K562 (cell line): ENCODE measurements around the gene CHSY1. TPM values are rescaled to one million over a fixed set of nuclear protein-coding genes. Genes with fewer than 3 reads are reported as not detected.

Experiments used
- BRCA1 ChIP-seq, 2 experiments: fragments of 450-650 bp in 1 of 2; sonication (generic) in 1 of 2; formaldehyde crosslinking in 1 of 2; IDR thresholded peaks; 2 replicates each; pipeline versions ENCODE4 v1.5.0 to v1.6.1; 2017 to 2020; ENCODE audit warnings: mild to moderate bottlenecking in 1 of 2, missing genetic modification reagents in 1 of 2
- HBP1 ChIP-seq: fragments of 450-650 bp; formaldehyde crosslinking; IDR thresholded peaks from 2 replicates; pipeline ENCODE4 v1.4.0; 2022; ENCODE audit warnings: missing genetic modification characterization
- HDAC2 ChIP-seq: fragments of 450-650 bp; IDR thresholded peaks from 2 replicates; pipeline ENCODE4 v1.6.1; 2016; ENCODE audit warnings: mild to moderate bottlenecking
- KHSRP ChIP-seq: fragments of 450-650 bp; IDR thresholded peaks from 2 replicates; pipeline ENCODE4 v1.6.1; 2017
- SIN3B ChIP-seq: fragments of 450-650 bp; IDR thresholded peaks from 2 replicates; pipeline ENCODE4 v1.6.1; 2017; ENCODE audit warnings: low read depth, mild to moderate bottlenecking, moderate library complexity
- TEAD1 ChIP-seq, 2 experiments: fragments of 450-650 bp in 1 of 2; sonication (generic) in 1 of 2; formaldehyde crosslinking; IDR thresholded peaks; 2 replicates each; pipeline versions ENCODE4 v1.4.0 to v1.8.0; 2020 to 2022; ENCODE audit warnings: mild to moderate bottlenecking in 2 of 2, missing genetic modification reagents in 1 of 2
- THAP12 ChIP-seq: fragments of 250-450 bp; sonication (Bioruptor Pico); IDR thresholded peaks from 2 replicates; pipeline ENCODE4 v1.9.0; 2021; ENCODE audit warnings: mild to moderate bottlenecking, inconsistent platforms
- TOE1 ChIP-seq, 2 experiments: fragments of 450-650 bp in 1 of 2; sonication (generic) in 1 of 2; formaldehyde crosslinking in 1 of 2; IDR thresholded peaks; 2 replicates each; pipeline versions ENCODE4 v1.7.1 to v1.8.0; 2016 to 2022; ENCODE audit warnings: borderline replicate concordance in 2 of 2, mild to moderate bottlenecking in 2 of 2, antibody characterized with exemption in 1 of 2, inconsistent platforms in 1 of 2, low read depth in 1 of 2, missing genetic modification reagents in 1 of 2, moderate library complexity in 1 of 2
- YY1 ChIP-seq, 3 experiments: IDR thresholded peaks; 2 replicates each; pipeline ENCODE4 v1.6.1; 2011; ENCODE audit warnings: low read length in 2 of 3, mild to moderate bottlenecking in 2 of 3, moderate library complexity in 2 of 3, borderline replicate concordance in 1 of 3, control low read depth in 1 of 3, low read depth in 1 of 3; ENCODE audit not compliant: insufficient read depth in 3 of 3, insufficient replicate concordance in 2 of 3, control insufficient read depth in 1 of 3, insufficient read length in 1 of 3; ENCODE audit errors: extremely low read depth in 1 of 3
- ZNF121 ChIP-seq: sonication (generic); formaldehyde crosslinking; conservative IDR thresholded peaks from 2 replicates; pipeline ENCODE4 v1.8.0; 2022; ENCODE audit warnings: missing genetic modification reagents
- ZNF175 ChIP-seq: fragments of 200-800 bp; sonication (Bioruptor generic); IDR thresholded peaks from 2 replicates; pipeline ENCODE4 v1.6.1; 2016; ENCODE audit warnings: low read depth, mild to moderate bottlenecking, missing genetic modification characterization, missing compliant biosample characterization
- ZNF239 ChIP-seq: fragments of 250-450 bp; sonication (Bioruptor Pico); IDR thresholded peaks from 2 replicates; pipeline ENCODE4 v1.4.0; 2020; ENCODE audit warnings: mild to moderate bottlenecking
- ZNF274 ChIP-seq: IDR thresholded peaks from 2 replicates; pipeline ENCODE4 v1.6.1; 2011; ENCODE audit warnings: low read depth, mild to moderate bottlenecking, low read length, moderate library complexity, borderline replicate concordance
- ZNF280B ChIP-seq: fragments of 250-450 bp; sonication (Bioruptor Pico); IDR thresholded peaks from 2 replicates; pipeline ENCODE4 v1.5.1; 2021; ENCODE audit warnings: mild to moderate bottlenecking
- ZNF707 ChIP-seq: fragments of 250-450 bp; sonication (Bioruptor Pico); conservative IDR thresholded peaks from 2 replicates; pipeline ENCODE4 v1.8.0; 2022; ENCODE audit warnings: inconsistent platforms, mild to moderate bottlenecking, moderate library complexity
- polyA plus RNA-seq, 8 experiments: library from polyadenylated mRNA; depleted of rRNA in 4 of 8; stranded (reverse) in 5 of 8; unstranded in 3 of 8; fragments of >200 nt; fragmentation: Nextera tagmentation in 2 of 8; fragmentation: Illumina TruSeq in 1 of 8; extraction: Ambion mirVana in 2 of 8; extraction: Trizol in 1 of 8; gene quantifications; 2 replicates each; pipeline versions ENCODE4 v1.2.1 to v1.2.3, GENCODE V29; 2011 to 2014; ENCODE audit warnings: inconsistent platforms in 1 of 8, missing spikeins in 1 of 8
- total RNA-seq, 7 experiments: library from RNA; depleted of rRNA in 6 of 7; stranded (reverse); fragments of >200 nt in 6 of 7; fragmentation: Illumina TruSeq in 2 of 7; extraction: Trizol in 2 of 7; gene quantifications; 2 replicates each; pipeline versions ENCODE4 v1.2.1 to v1.2.3, GENCODE V29; 2011 to 2021; ENCODE audit warnings: low replicate concordance in 1 of 7
- TF ChIP-seq, protein P1 (sequence below): sonication (generic); formaldehyde crosslinking; IDR thresholded peaks from 2 replicates; pipeline ENCODE4 v1.8.0; 2022; ENCODE audit warnings: missing genetic modification reagents, mild to moderate bottlenecking, moderate library complexity, borderline replicate concordance
- TF ChIP-seq, protein P2 (sequence below): fragments of 450-650 bp; formaldehyde crosslinking; IDR thresholded peaks from 2 replicates; pipeline ENCODE4 v1.4.0; 2020; ENCODE audit warnings: mild to moderate bottlenecking, mixed read lengths

The CHSY1 gene
- total and polyA plus RNA-seq, 9 of the 15 experiments (the other 6 are each of a cell fraction or from before 2014, with no cell fraction given) = 7.0 to 16.4 (median 13.4) TPM

GRCh38 chr15:101277038-101277822 lies 25.4 kb upstream of the CHSY1 start, which contains the start of gene SELENOS (continued):
- TF ChIP-seq SIN3B = peak; percentile 87
- TF ChIP-seq ZNF121 (CRISPR knock-in tag) = no peak
- no peak for TF ChIP-seq ZNF707 (CRISPR knock-in tag)
- TF ChIP-seq ZNF175 (CRISPR knock-in tag) = no peak
- TF ChIP-seq ZNF239 = no peak
- no peak for TF ChIP-seq ZNF280B (CRISPR knock-in tag)
- TF ChIP-seq HDAC2 = peak; percentile 40
- TF ChIP-seq HBP1 (CRISPR knock-in tag) = no peak
- peak in 2 of 3 experiments; percentile 79 to 88 for TF ChIP-seq YY1 (IDR thresholded peaks at IDR 0.05; ENCODE audit: borderline replicate concordance in 1 of 3, control insufficient read depth in 1 of 3, extremely low read depth in 1 of 3, insufficient read depth in 3 of 3, insufficient read length in 1 of 3, insufficient replicate concordance in 2 of 3, low read depth in 1 of 3, low read length in 2 of 3)
- TF ChIP-seq KHSRP = no peak
- no peak for TF ChIP-seq ZNF274
- TF ChIP-seq THAP12 (CRISPR knock-in tag) = peak; percentile 85
- no peak for TF ChIP-seq BRCA1 (IDR thresholded peaks at IDR 0.05)
- no peak for TF ChIP-seq BRCA1 (CRISPR knock-in tag; IDR thresholded peaks at IDR 0.05)
- TF ChIP-seq, protein P1, sequence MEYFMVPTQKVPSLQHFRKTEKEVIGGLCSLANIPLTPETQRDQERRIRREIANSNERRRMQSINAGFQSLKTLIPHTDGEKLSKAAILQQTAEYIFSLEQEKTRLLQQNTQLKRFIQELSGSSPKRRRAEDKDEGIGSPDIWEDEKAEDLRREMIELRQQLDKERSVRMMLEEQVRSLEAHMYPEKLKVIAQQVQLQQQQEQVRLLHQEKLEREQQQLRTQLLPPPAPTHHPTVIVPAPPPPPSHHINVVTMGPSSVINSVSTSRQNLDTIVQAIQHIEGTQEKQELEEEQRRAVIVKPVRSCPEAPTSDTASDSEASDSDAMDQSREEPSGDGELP (CRISPR knock-in tag) = peak; percentile 56
- TF ChIP-seq TOE1 (IDR thresholded peaks at IDR 0.05; ENCODE audit: borderline replicate concordance) = no peak
- no peak for TF ChIP-seq TOE1 (CRISPR knock-in tag; IDR thresholded peaks at IDR 0.05; ENCODE audit: borderline replicate concordance, low read depth)
- no peak for TF ChIP-seq TEAD1 (CRISPR knock-in tag; IDR thresholded peaks at IDR 0.05)
- TF ChIP-seq, protein P2, sequence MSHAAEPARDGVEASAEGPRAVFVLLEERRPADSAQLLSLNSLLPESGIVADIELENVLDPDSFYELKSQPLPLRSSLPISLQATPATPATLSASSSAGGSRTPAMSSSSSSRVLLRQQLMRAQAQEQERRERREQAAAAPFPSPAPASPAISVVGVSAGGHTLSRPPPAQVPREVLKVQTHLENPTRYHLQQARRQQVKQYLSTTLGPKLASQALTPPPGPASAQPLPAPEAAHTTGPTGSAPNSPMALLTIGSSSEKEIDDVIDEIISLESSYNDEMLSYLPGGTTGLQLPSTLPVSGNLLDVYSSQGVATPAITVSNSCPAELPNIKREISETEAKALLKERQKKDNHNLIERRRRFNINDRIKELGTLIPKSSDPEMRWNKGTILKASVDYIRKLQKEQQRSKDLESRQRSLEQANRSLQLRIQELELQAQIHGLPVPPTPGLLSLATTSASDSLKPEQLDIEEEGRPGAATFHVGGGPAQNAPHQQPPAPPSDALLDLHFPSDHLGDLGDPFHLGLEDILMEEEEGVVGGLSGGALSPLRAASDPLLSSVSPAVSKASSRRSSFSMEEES (CRISPR knock-in tag) = no peak
